ENCODE measurements around the gene LYPD6B.

The LYPD6B gene

DNA sequence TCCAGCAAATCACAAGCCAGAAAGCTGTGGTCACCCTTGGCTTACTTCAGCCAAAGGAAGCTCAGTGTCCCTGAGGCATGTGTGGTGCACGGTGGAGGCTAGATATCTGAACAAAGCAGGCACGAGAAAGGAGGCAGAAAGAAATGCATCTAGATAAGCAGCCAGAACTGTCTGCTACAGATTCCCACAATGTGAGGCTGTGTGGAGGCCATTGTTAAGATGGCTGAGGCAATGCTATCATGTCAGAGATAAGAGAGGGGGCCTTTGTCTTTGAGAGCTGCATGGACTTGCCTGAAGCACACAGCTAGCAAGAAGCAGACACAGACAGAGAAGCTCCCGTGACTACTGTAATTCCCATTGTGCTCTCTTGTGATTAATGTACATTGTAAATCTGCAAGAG, 181.4 kb downstream of the LYPD6B start:
- no peak overlapping the region for H3K18ac ChIP-seq (ENCODE audit: low read length)
- no peak overlapping the region for H2AFZ ChIP-seq (ENCODE audit: low read length)
- no peak overlapping the region for H2AK5ac ChIP-seq (ENCODE audit: low read depth, low read length)
- no peaks in the 10 kb centered on the region for H3K36me3 ChIP-seq (replicated peaks in 1 of 2; ENCODE audit: control insufficient read depth in 2 of 2, insufficient read depth in 2 of 2, low read length in 2 of 2)
- H3K4me3 ChIP-seq (ENCODE audit: low read length in 2 of 2): peak overlapping the region in 1 of 2 donors; percentile 53
- no peak overlapping the region for H3K4me2 ChIP-seq (ENCODE audit: insufficient read depth, low read length, poor library complexity, severe bottlenecking)
- no peaks in the 10 kb centered on the region for H3K9me3 ChIP-seq (replicated peaks in 1 of 2; ENCODE audit: control insufficient read depth in 2 of 2, insufficient read depth in 1 of 2, low read depth in 1 of 2, low read length in 2 of 2)
- H3K27me3 ChIP-seq (ENCODE audit: control insufficient read depth in 3 of 3, insufficient read depth in 3 of 3, low read depth in 1 of 3, low read length in 3 of 3): peaks cover 0 to 15% (median 0%) of the 10 kb centered on the region in 3 experiments
- no peak overlapping the region for H4K8ac ChIP-seq (ENCODE audit: low read depth, low read length)
- no peak overlapping the region for H2BK15ac ChIP-seq (ENCODE audit: low read length)
- DNase-seq (ENCODE audit: low spot score): no peak
- H3K4ac ChIP-seq (ENCODE audit: low read length): no peak overlapping the region
- H2BK120ac ChIP-seq (ENCODE audit: low read depth, low read length): no peak overlapping the region
- no peak overlapping the region for H3K9ac ChIP-seq (ENCODE audit: low read depth, low read length, poor library complexity)
- no peak overlapping the region for H2BK12ac ChIP-seq (ENCODE audit: low read length)
- WGBS, 2 donors (ENCODE audit: extremely low coverage in 2 of 2, insufficient read length in 2 of 2, insufficient replicate concordance in 1 of 2): no CpG with 5 or more reads among the region's 3 CpGs
- no peak overlapping the region for H3K14ac ChIP-seq (ENCODE audit: low read length)
- no peak overlapping the region for H2BK5ac ChIP-seq (ENCODE audit: low read length)
- H3K79me1 ChIP-seq (ENCODE audit: low read depth, low read length): no peaks in the 10 kb centered on the region
- H3K23ac ChIP-seq (ENCODE audit: low read depth, low read length, poor library complexity): no peak overlapping the region
- H3K4me1 ChIP-seq (ENCODE audit: control insufficient read depth in 2 of 2, insufficient read depth in 1 of 2, low read depth in 1 of 2, low read length in 2 of 2): peaks cover 5 to 6% of the 10 kb centered on the region in 2 donors
- H3K27ac ChIP-seq (replicated peaks; ENCODE audit: low read length): no peak overlapping the region
- no peak overlapping the region for H4K91ac ChIP-seq (ENCODE audit: low read depth, low read length, poor library complexity)

DNA sequence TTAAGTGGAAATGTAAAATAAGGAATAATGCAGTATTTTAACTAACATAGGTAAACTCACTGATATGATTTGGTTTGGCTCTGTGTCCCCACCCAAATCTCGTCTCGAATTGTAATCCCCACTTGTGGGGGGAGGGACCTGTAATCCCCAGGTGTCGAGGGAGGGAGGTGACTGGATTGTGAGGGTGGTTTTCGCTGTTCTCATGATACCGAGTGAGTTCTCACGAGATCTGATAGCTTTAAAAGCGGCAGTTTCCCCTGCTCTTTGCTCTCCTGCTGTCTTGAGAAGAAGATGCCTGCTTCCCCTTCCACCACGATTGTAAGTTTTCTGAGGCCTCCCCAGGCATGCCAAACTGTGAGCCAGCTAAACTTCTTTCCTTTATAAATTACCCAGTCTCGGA, 182.5 kb downstream of the LYPD6B start:
- Histone ChIP-seq H3K79me1 (ENCODE audit: low read depth, low read length) (no peaks in the 10 kb centered on the region), H4K91ac (ENCODE audit: low read depth, low read length, poor library complexity) (no peak overlapping the region), H3K14ac (ENCODE audit: low read length) (no peak overlapping the region), H2BK5ac (ENCODE audit: low read length) (no peak overlapping the region), H3K27me3 (ENCODE audit: control insufficient read depth in 3 of 3, insufficient read depth in 3 of 3, low read depth in 1 of 3, low read length in 3 of 3) (peaks cover 0 to 15% (median 0%) of the 10 kb centered on the region in 3 experiments), H2AK5ac (ENCODE audit: low read depth, low read length) (no peak overlapping the region), H3K18ac (ENCODE audit: low read length) (no peak overlapping the region), H3K36me3 (replicated peaks in 1 of 2; ENCODE audit: control insufficient read depth in 2 of 2, insufficient read depth in 2 of 2, low read length in 2 of 2) (no peaks in the 10 kb centered on the region), H2BK12ac (ENCODE audit: low read length) (no peak overlapping the region), H3K9me3 (replicated peaks in 1 of 2; ENCODE audit: control insufficient read depth in 2 of 2, insufficient read depth in 1 of 2, low read depth in 1 of 2, low read length in 2 of 2) (no peaks in the 10 kb centered on the region), H3K23ac (ENCODE audit: low read depth, low read length, poor library complexity) (no peak overlapping the region), H3K4ac (ENCODE audit: low read length) (no peak overlapping the region), H3K4me2 (ENCODE audit: insufficient read depth, low read length, poor library complexity, severe bottlenecking) (no peak overlapping the region), H4K8ac (ENCODE audit: low read depth, low read length) (no peak overlapping the region), H3K4me1 (ENCODE audit: control insufficient read depth in 2 of 2, insufficient read depth in 1 of 2, low read depth in 1 of 2, low read length in 2 of 2) (peaks cover 5 to 6% of the 10 kb centered on the region in 2 donors), H2BK120ac (ENCODE audit: low read depth, low read length) (no peak overlapping the region), H3K9ac (ENCODE audit: low read depth, low read length, poor library complexity) (no peak overlapping the region), H2BK15ac (ENCODE audit: low read length) (no peak overlapping the region), H3K4me3 (ENCODE audit: low read length in 2 of 2) (no peak overlapping the region), H2AFZ (ENCODE audit: low read length) (no peak overlapping the region), H3K27ac (replicated peaks; ENCODE audit: low read length) (no peak overlapping the region)
- no peak for DNase-seq (ENCODE audit: low spot score)
- whole genome bisulfite sequencing, 2 donors (ENCODE audit: extremely low coverage in 2 of 2, insufficient read length in 2 of 2, insufficient replicate concordance in 1 of 2): no CpG with 5 or more reads among the region's 9 CpGs

DNA sequence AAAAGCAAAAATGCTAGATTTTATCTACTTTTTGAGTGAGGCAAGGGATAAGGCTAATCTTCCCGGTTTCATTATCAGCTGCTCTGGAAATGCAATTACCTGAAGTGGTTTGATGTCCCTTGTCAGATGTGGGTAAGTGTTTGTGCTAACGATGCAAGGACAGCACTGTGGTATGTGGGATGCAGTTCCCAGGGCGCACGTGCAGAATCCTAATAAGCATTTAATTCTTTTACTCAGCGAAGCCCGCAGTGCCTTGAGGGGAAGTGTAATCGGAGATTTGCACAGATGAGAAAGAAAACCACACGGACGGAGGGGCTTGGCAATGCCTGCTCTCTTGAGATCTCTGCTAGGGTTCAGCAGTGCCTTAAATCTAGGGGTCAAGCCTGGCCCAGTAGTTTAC, 183.4 kb downstream of the LYPD6B start:
- no peak overlapping the region for H3K23ac ChIP-seq (ENCODE audit: low read depth, low read length, poor library complexity)
- no peaks in the 10 kb centered on the region for H3K79me1 ChIP-seq (ENCODE audit: low read depth, low read length)
- no peak overlapping the region for H2BK5ac ChIP-seq (ENCODE audit: low read length)
- no peaks in the 10 kb centered on the region for H3K36me3 ChIP-seq (replicated peaks in 1 of 2; ENCODE audit: control insufficient read depth in 2 of 2, insufficient read depth in 2 of 2, low read length in 2 of 2)
- WGBS, 2 donors (ENCODE audit: extremely low coverage in 2 of 2, insufficient read length in 2 of 2, insufficient replicate concordance in 1 of 2): no CpG with 5 or more reads among the region's 9 CpGs
- H3K4ac ChIP-seq (ENCODE audit: low read length): no peak overlapping the region
- H3K4me2 ChIP-seq (ENCODE audit: insufficient read depth, low read length, poor library complexity, severe bottlenecking): no peak overlapping the region
- peaks cover 6 to 9% of the 10 kb centered on the region in 2 donors for H3K4me1 ChIP-seq (ENCODE audit: control insufficient read depth in 2 of 2, insufficient read depth in 1 of 2, low read depth in 1 of 2, low read length in 2 of 2)
- H3K27me3 ChIP-seq (ENCODE audit: control insufficient read depth in 3 of 3, insufficient read depth in 3 of 3, low read depth in 1 of 3, low read length in 3 of 3): peaks cover 0 to 19% (median 0%) of the 10 kb centered on the region in 3 experiments
- DNase-seq (ENCODE audit: low spot score): no peak
- H2AFZ ChIP-seq (ENCODE audit: low read length): peak overlapping the region; percentile 36
- H2AK5ac ChIP-seq (ENCODE audit: low read depth, low read length): no peak overlapping the region
- no peak overlapping the region for H3K27ac ChIP-seq (replicated peaks; ENCODE audit: low read length)
- no peak overlapping the region for H2BK15ac ChIP-seq (ENCODE audit: low read length)
- H3K9ac ChIP-seq (ENCODE audit: low read depth, low read length, poor library complexity): no peak overlapping the region
- H3K18ac ChIP-seq (ENCODE audit: low read length): no peak overlapping the region
- no peak overlapping the region for H4K8ac ChIP-seq (ENCODE audit: low read depth, low read length)
- no peak overlapping the region for H2BK120ac ChIP-seq (ENCODE audit: low read depth, low read length)
- H4K91ac ChIP-seq (ENCODE audit: low read depth, low read length, poor library complexity): no peak overlapping the region
- no peak overlapping the region for H2BK12ac ChIP-seq (ENCODE audit: low read length)
- no peak overlapping the region for H3K14ac ChIP-seq (ENCODE audit: low read length)
- H3K9me3 ChIP-seq (replicated peaks in 1 of 2; ENCODE audit: control insufficient read depth in 2 of 2, insufficient read depth in 1 of 2, low read depth in 1 of 2, low read length in 2 of 2): no peaks in the 10 kb centered on the region
- no peak overlapping the region for H3K4me3 ChIP-seq (ENCODE audit: low read length in 2 of 2)

- H3K27ac ChIP-seq (replicated peaks; ENCODE audit: low read length): no peak overlapping the region
- no peak for DNase-seq (ENCODE audit: low spot score)
Observed at GRCh38 chr2:149223472-149224095, 185.1 kb downstream of the LYPD6B start.

More at GRCh38 chr2:149223472-149224095, 185.1 kb downstream of the LYPD6B start:
- H2AFZ ChIP-seq (ENCODE audit: low read length): no peak overlapping the region
- peaks cover 0 to 2% of the 10 kb centered on the region in 2 donors for H3K9me3 ChIP-seq (replicated peaks in 1 of 2; ENCODE audit: control insufficient read depth in 2 of 2, insufficient read depth in 1 of 2, low read depth in 1 of 2, low read length in 2 of 2)
- H2BK120ac ChIP-seq (ENCODE audit: low read depth, low read length): no peak overlapping the region
- H2BK15ac ChIP-seq (ENCODE audit: low read length): no peak overlapping the region
- no peaks in the 10 kb centered on the region for H3K79me1 ChIP-seq (ENCODE audit: low read depth, low read length)
- no peak overlapping the region for H3K4ac ChIP-seq (ENCODE audit: low read length)
- no CpG with 5 or more reads among the region's 2 CpGs for WGBS, 2 donors (ENCODE audit: extremely low coverage in 2 of 2, insufficient read length in 2 of 2, insufficient replicate concordance in 1 of 2)
- no peak overlapping the region for H3K18ac ChIP-seq (ENCODE audit: low read length)
- no peak overlapping the region for H2AK5ac ChIP-seq (ENCODE audit: low read depth, low read length)
- no peak overlapping the region for H3K9ac ChIP-seq (ENCODE audit: low read depth, low read length, poor library complexity)
- peaks cover 0 to 26% (median 0%) of the 10 kb centered on the region in 3 experiments for H3K27me3 ChIP-seq (ENCODE audit: control insufficient read depth in 3 of 3, insufficient read depth in 3 of 3, low read depth in 1 of 3, low read length in 3 of 3)
- no peaks in the 10 kb centered on the region for H3K36me3 ChIP-seq (replicated peaks in 1 of 2; ENCODE audit: control insufficient read depth in 2 of 2, insufficient read depth in 2 of 2, low read length in 2 of 2)
- no peak overlapping the region for H3K4me3 ChIP-seq (ENCODE audit: low read length in 2 of 2)
- H2BK12ac ChIP-seq (ENCODE audit: low read length): no peak overlapping the region
- H2BK5ac ChIP-seq (ENCODE audit: low read length): no peak overlapping the region
- H3K23ac ChIP-seq (ENCODE audit: low read depth, low read length, poor library complexity): no peak overlapping the region
- H3K4me1 ChIP-seq (ENCODE audit: control insufficient read depth in 2 of 2, insufficient read depth in 1 of 2, low read depth in 1 of 2, low read length in 2 of 2): peaks cover 6 to 9% of the 10 kb centered on the region in 2 donors
- no peak overlapping the region for H3K14ac ChIP-seq (ENCODE audit: low read length)
- H4K8ac ChIP-seq (ENCODE audit: low read depth, low read length): no peak overlapping the region
- no peak overlapping the region for H3K4me2 ChIP-seq (ENCODE audit: insufficient read depth, low read length, poor library complexity, severe bottlenecking)
- H4K91ac ChIP-seq (ENCODE audit: low read depth, low read length, poor library complexity): no peak overlapping the region
